Glutamatergic neuron (in vitro differentiated cells): ENCODE data around the gene STX16. TPM values are rescaled to one million over a fixed set of nuclear protein-coding genes. Genes with fewer than 3 reads are reported as not detected.

Experiments used
- DNase-seq: peaks from one replicate; pipeline ENCODE4 v3.0.0; 2022
- H3K27ac Mint-ChIP-seq: one replicate; pipeline ENCODE4 v1.8.0; 2020; ENCODE audit warnings: mild to moderate bottlenecking, mixed read lengths, inconsistent platforms; ENCODE audit not compliant: unreplicated experiment
- H3K27me3 Mint-ChIP-seq: one replicate; pipeline ENCODE4 v1.8.0; 2020; ENCODE audit warnings: mild to moderate bottlenecking, moderate library complexity, mixed read lengths, inconsistent platforms; ENCODE audit not compliant: unreplicated experiment
- H3K36me3 Mint-ChIP-seq: one replicate; pipeline ENCODE4 v1.8.0; 2020; ENCODE audit warnings: mild to moderate bottlenecking, mixed read lengths, inconsistent platforms; ENCODE audit not compliant: unreplicated experiment
- H3K4me1 Mint-ChIP-seq: one replicate; pipeline ENCODE4 v1.8.0; 2020; ENCODE audit warnings: mild to moderate bottlenecking, low read depth, mixed read lengths, inconsistent platforms; ENCODE audit not compliant: unreplicated experiment
- H3K4me3 Mint-ChIP-seq: one replicate; pipeline ENCODE4 v1.8.0; 2020; ENCODE audit warnings: mild to moderate bottlenecking, mixed read lengths, inconsistent platforms; ENCODE audit not compliant: unreplicated experiment
- H3K9me3 Mint-ChIP-seq: one replicate; pipeline ENCODE4 v1.8.0; 2020; ENCODE audit warnings: mild to moderate bottlenecking, moderate library complexity, mixed read lengths, inconsistent platforms; ENCODE audit not compliant: unreplicated experiment
- total RNA-seq: library from RNA; stranded (reverse); fragmentation: NEBNext Ultra II Directional; extraction: Animal tissue kit (Norgen Biotek cat#: 25700); gene quantifications from one replicate; pipeline ENCODE4 v1.2.1, GENCODE V29; 2021; ENCODE audit not compliant: unreplicated experiment
- TF ChIP-seq, protein P1 (sequence below): fragments of 200-600 bp; sonication (generic); IDR thresholded peaks from one replicate; pipeline ENCODE4 v1.5.0; 2021; ENCODE audit not compliant: partially characterized antibody, unreplicated experiment

STX16 gene
- total RNA-seq, 1 donor from 2014 or later, result 71.2 TPM

DNA sequence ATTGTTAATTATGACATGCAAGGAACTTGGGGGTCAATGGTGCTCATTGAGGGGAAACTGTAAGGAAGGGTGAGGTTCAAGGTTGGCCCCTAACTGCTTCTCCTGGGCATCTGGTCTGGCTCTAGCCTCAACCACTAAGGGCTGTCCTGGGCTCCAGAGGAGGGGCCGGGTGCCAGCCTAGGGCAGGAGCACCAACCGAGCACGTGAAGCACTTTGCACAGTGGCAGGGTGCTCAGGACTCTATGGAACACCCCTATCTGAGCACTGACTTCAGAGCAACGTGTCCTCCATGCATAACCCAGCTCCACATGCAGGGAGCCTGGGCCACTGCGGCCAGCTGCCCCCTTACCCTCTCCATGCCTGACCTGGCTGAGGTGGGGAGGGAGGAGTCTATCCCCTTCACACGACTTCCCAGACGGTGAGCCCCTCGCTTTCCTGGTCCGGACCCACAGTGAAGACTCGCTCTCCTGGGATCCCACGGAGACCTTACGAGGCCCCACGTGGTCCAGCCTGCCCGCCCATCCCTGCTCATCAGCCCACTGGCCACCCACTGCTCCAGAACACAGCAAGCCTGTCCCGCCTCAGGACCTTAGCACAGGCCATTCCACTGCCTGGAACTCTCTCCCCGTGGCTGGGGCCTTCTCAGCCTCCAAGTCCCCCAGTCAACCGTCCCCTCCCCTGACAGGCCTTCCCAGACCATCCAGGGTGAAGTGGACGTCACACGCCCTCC is 40.8 kb upstream of the STX16 start:
- peaks cover 2% of the 10 kb centered on the region for H3K4me1 Mint-ChIP-seq
- H3K9me3 Mint-ChIP-seq, result peaks cover 3% of the 10 kb centered on the region
- H3K27me3 Mint-ChIP-seq, result peaks cover 4% of the 10 kb centered on the region
- H3K27ac Mint-ChIP-seq, result no peak overlapping the region
- DNase-seq, result no peak
- H3K4me3 Mint-ChIP-seq, result no peak overlapping the region
- TF ChIP-seq, protein P1, sequence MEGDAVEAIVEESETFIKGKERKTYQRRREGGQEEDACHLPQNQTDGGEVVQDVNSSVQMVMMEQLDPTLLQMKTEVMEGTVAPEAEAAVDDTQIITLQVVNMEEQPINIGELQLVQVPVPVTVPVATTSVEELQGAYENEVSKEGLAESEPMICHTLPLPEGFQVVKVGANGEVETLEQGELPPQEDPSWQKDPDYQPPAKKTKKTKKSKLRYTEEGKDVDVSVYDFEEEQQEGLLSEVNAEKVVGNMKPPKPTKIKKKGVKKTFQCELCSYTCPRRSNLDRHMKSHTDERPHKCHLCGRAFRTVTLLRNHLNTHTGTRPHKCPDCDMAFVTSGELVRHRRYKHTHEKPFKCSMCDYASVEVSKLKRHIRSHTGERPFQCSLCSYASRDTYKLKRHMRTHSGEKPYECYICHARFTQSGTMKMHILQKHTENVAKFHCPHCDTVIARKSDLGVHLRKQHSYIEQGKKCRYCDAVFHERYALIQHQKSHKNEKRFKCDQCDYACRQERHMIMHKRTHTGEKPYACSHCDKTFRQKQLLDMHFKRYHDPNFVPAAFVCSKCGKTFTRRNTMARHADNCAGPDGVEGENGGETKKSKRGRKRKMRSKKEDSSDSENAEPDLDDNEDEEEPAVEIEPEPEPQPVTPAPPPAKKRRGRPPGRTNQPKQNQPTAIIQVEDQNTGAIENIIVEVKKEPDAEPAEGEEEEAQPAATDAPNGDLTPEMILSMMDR, result no peak
- no peaks in the 10 kb centered on the region for H3K36me3 Mint-ChIP-seq

DNA sequence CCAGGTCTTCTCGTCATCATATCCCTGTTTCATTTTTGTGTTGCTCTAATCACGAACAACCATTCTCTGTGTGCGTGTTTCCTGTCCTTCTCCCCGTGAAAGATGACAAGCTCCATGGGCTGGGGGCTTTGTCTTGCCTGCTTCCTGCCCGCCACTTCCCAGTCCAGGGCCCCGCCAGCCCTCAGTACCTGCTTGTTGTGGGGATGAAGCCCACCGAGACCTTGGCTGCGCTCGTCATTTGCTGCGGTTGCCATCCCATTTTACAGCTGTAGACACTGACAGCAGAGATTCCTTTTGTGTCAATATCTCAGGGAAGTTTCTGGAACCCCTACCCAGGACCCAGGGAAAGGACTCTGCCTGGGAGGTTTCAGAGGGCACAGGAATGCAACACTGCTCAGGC is 40.3 kb upstream of the STX16 start:
- TF ChIP-seq, protein P1, result no peak
- Mint-ChIP-seq H3K27ac (no peak overlapping the region), H3K27me3 (peaks cover 4% of the 10 kb centered on the region), H3K4me3 (no peak overlapping the region), H3K4me1 (peaks cover under 1% of the 10 kb centered on the region), H3K9me3 (peaks cover 3% of the 10 kb centered on the region), H3K36me3 (no peaks in the 10 kb centered on the region)
- DNase-seq, result no peak

DNA sequence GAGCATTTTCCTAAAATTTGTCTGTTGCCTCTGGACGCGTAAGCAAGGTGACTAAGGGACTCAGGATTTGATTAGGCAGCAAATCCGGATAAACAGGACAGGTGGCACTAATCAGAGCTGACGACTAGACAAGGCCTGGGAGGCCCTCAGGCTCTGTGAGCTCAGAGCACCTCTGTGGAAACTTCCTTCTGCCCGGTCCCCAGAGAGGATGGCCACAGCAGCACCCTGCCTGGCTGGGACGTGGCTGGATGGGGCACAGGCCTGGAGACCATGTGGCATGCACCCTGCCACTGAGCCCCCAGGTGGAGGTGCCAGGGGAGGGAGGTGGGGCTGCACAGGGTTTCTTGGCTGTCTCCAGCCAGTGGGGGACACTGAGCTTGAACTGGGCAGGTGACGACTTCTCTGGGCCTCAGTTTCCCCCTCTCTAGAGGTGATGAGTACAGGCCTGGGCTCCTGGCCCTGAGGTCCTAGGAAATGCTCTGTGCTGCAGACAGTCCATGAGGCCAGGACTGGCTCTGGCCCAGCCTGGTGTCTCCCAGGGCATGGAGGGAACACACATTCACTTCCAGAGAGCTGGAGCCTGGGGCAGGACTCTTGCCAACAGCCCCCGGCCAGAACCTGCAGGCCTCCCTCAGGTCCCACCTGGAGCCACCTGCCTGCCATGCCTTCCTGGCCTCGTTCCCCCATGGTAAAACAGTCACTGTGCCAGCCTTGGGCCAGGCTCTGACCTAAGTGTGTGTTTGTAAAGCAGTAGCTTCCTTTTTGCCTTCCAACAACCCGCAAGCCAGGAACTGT is 39.6 kb upstream of the STX16 start:
- H3K27me3 Mint-ChIP-seq, result peaks cover 5% of the 10 kb centered on the region
- no peak overlapping the region for H3K4me3 Mint-ChIP-seq
- H3K27ac Mint-ChIP-seq, result no peak overlapping the region
- H3K36me3 Mint-ChIP-seq, result peaks cover 1% of the 10 kb centered on the region
- H3K4me1 Mint-ChIP-seq, result no peaks in the 10 kb centered on the region
- TF ChIP-seq, protein P1, result no peak
- no peak for DNase-seq
- peaks cover 3% of the 10 kb centered on the region for H3K9me3 Mint-ChIP-seq

DNA sequence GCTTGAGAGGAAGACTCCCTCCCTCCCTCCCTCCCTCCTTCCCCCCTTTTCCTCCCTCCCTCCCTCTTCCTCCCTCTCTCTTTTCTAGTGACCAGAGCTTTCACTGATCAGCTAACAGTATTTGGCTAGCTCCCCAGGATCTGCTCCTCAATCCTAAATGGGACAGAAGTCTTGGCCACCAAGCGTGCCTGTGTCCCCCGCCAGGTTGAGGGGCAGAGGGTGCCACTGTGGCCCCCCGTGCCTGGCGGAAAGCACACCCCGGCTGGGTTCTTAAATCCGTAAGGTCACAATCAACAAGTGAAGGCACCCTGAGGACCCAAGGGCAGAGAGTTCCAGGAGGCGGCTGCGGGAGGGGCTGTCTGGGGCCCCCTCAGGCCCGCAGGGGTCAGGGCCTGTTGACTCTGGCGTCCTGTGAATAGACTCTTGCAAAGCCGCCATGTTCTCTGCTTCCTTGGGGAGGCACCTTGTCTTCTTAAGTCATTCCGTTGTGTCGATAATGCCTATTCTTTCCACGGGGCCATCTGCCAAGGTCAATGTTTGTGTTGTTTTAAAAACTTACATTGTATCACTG is 38.9 kb upstream of the STX16 start:
- Mint-ChIP-seq H3K27ac (no peak overlapping the region), H3K36me3 (peaks cover 9% of the 10 kb centered on the region), H3K4me3 (no peak overlapping the region), H3K4me1 (no peaks in the 10 kb centered on the region), H3K27me3 (peaks cover 6% of the 10 kb centered on the region), H3K9me3 (peaks cover 3% of the 10 kb centered on the region)
- DNase-seq, result no peak
- TF ChIP-seq, protein P1, result no peak
